Activated gamma-delta T cell treated with Interleukin-2 at 50 U/mL for 16 hours (primary cell): ENCODE results near the gene APBA2.

Experiments used
- DNase-seq: peaks from one replicate; pipeline ENCODE4 v3.0.0-alpha.2; 2020

Gene APBA2

DNA sequence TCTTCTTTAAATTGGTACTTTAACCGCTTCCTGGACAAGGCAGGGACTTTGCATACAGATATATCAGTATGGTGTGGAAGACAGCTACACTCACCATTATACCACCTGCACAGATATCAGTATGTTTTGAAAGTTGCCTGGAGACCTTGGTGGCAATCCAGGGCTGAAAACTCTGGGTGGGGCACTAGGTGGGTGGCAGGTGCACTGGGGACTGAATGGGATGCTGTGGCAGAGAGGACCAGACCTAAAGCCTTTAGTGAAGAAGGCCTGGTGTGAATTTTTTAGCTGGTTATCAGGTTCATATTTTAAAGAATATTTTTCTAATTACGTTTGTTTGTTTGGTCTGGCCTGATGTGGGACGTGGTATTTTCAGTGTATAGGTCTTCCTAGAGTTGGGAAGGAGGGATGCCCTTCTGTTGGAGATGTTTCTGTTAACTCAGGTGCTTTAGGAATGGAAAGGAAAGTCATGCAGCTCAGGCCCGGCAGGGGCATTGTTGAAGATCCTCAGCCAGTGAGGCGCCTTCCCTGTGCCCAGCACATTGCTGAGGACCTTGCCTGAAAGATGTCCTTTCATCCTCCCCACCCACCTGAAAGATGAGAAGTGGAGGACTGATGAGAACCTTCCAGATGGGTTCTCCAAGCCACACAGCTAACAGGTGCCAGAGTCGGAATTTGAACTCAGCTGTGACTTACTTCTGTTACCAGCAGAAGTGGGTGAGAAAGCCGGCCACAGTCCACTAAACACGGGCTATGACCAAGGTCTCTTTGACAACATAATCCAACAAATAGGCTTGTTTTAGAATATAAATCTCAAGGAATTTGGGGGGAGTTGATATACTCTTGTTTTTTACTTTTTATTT lies 77.3 kb downstream of the APBA2 start:
- no peak for DNase-seq

DNA sequence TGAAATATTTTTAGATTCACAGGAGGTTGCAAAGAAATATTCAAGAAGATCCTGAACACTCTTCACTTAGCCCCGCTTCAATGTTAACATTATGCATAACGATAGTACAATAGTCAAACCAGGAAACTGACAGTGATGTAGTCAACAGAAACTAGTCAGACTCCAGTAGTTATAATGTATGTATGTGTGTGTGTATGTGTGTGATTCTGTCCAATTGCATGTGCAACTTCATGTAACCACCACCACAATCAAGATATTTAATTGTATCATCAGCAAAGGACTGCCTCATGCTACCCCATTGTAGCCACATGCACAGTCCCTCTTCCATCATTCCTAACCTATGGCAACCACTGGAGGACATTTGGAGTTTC lies 77.9 kb downstream of the APBA2 start:
- no peak for DNase-seq

DNA sequence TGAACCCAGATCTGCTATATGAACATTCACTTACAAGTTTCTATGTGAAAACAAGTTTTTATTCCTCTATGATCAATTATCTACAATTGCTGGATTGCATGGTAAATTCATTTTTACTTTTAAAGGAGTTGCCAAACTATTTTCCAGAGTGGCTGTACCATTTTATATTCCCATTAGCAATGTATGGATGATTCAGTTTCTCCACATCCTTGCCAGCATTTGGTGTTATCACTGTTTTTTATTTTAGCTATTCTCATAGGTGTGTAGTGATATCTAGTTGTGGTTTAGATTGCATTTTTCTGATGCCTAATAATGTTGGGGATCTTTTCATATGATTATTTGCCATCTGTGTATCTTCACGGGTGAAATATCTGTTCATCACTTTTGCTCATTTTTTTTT lies 78.3 kb downstream of the APBA2 start:
- DNase-seq = no peak

DNA sequence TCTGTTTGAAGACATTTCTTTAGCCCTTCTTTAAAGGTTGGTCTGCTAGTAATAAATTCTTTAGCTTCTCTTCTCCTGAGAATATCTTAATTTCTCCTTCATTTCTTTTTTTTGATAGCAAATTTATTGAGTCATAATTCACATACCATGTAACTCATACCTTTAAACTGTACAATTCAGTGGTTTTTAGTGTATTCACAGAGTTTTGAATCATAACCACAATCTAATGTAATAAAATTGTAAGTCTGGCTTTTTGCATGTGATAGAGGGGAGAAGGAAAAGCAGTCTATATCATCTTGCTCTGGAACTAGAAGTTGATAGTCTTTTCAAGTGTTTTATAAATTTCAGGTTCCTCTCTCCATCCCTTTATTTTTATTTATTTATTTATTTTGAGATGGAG lies 81.3 kb downstream of the APBA2 start:
- DNase-seq = no peak

DNA sequence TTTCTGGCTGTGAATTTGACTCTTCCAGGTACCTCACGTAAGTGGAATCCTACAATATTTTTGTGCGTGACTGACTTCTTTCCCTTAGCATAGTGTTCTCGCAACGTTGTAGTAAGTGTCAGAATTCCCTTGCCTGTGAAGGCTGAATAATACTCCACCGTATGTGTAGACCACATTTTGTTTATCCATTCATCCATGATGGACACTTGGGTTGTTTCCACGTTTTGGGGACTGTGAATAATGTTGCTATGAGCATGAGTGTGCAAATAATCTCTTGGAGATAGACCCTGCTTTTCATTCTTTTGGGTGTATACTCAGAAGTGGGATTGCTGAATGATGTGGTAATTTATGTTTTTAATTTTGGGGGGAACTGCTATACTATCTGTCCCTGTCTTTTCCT lies 82.2 kb downstream of the APBA2 start:
- DNase-seq = no peak

DNA sequence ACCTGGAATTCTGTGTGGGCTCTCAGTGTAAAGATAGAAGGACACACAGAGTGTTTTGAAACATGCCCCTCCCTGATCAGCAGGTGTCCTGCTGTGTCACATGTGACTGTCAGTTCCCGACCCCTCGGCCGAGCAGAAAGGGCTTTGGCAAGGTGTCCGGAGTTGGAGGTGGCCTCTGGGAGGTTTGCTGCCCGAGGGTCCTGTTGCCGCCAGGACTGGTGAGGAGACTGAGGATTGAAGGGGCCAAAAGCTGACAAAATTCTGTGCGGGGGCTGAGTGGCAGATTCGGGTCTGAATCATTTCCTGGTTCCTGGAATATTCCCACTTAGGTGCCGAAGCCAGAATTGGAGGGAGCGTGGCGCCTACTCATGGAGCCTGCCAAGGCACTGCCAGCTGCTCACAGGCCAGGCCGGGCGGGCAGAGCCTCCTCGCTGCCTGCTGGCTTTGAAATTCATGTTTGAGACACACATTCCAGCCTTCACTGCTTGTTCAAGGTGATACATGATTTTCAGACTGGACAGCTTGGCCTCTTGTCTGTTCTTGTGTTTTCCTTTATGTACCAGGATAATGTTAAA lies 83.8 kb downstream of the APBA2 start:
- DNase-seq = no peak

DNA sequence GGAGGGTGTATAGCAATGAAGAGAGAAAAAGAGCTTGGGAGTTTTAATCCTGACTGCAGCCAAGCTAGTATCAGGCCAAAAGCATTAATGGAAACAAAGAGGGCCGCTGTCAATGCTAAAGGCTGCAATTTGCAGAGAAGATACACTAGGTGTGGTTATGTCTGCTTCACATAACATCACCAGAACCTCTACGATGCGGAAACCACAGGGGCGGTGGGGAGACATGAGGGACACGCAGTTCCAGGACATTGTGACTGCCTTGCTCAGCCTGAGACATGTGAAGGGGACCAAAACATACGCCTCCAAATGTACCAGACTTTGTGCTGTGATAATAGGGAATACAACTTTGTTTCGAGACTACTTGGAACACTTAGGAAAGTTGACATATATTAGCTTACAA lies 88.4 kb downstream of the APBA2 start:
- peak; percentile 50 for DNase-seq

DNA sequence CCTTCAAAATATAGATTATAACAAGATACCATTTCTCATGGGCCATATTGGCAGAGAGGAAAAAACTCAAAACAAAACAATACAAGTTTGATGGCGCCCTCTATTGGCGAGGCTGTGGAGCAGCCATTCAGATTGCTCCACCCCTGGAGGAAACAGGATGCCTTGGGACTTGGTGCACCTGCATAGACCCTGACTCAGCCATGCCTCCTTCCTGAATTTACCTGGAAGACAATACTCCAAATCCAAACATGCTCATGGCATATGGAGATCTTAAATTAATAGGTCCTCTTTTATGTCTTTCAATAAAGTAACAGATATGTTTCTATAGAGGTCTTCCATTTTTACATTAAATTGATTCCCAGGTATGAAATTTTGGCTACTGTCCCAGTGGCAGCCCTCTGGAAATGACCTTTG lies 90.0 kb downstream of the APBA2 start:
- peak; percentile 77 for DNase-seq

DNA sequence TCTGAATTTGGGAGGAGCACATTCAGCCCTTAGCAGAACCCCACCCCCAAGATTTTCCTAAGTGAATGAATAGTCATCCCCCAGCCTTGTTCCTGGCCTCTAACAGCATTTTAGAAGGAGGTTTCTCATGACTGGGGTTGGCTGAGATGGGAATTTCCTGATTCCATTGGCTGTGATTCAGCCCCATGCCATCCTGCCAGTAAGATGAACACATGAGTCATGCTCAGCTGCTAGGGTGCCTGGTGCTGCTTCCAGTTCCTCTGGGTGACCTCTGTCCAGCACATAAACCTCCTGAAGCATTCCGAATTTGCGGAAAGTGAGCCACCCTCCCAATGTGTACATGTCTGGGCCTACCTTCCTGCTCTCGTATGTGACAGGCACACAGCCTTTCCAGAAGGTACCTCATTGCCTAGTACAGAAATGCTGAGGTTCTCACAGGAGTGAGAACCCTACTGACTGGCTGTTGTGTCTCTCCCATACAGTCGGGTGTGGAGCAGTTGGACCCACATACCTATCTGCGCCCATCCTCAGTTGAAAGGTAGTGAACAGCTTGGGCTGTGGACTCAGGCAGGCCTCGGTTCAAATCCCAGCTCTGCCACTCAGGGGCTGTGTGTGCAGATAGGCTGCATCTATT lies 91.7 kb downstream of the APBA2 start:
- DNase-seq = no peak

DNA sequence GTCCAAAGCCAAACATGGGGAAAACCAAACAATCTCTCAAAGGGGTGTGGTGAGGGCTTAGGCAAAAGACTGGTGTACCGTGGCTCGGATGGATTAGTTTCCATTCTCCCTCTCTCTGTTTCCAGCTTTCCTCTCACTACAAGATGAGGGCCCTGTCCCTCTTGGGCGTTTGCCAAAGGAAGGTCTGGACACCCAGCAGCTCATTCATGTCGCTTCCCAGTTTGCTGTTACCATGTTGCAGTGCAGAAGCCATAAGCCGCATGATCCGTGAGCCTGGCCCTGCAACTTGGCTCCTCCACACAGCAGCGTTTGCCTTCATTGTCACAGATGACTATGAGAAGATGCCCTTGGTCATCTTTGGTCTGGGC lies 92.2 kb downstream of the APBA2 start:
- no peak for DNase-seq

DNA sequence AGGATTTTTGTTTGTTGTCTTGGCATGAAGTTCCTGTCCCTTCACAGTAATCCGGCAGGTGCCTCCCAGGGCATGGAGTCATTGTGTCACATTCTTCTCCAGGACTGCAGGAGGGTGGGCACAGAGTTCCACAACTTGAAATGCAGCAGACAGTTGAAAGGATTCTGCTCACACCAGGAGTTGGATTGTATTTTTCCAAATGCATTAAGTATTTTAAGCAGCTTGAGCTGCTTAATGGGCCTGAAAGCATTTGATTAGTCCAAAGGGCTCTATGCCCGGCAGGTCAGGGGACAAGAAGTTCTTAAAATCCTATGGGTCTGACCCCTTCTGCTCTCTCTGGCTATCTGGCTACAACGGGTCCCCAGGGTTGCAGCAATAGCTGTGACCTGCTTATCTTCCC lies 92.9 kb downstream of the APBA2 start:
- DNase-seq = no peak

DNA sequence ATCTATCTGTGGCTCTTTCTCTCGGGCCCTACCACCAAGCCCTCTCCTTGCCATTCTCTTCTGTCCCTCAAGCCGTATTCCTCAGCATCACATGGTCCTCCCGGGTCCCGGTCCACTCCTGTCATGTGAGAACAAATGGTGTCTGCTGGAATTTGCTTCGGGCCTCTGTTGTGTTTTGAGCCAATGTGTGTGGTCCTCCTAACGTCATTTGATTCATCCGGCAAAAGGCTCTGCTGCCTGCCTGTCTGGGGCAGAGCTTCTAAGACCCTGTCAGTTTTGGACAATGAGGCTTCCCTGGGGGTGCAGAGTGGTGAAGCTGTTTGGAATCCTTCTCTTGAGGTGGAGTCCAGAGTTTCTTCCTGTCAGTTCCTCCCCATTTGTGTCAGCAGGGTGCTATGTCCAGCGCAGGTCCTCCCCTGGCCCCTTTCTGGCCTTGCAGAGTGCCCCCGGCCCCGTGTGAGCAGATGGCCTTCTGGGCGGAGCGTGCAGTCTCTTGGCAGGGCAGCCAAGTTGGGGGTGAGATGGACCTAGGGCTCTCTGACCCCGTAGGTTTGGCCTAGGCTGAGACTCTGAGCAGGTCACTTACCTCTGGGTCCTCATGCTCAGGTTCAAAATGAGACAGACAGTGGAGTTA lies 93.6 kb downstream of the APBA2 start:
- no peak for DNase-seq

DNA sequence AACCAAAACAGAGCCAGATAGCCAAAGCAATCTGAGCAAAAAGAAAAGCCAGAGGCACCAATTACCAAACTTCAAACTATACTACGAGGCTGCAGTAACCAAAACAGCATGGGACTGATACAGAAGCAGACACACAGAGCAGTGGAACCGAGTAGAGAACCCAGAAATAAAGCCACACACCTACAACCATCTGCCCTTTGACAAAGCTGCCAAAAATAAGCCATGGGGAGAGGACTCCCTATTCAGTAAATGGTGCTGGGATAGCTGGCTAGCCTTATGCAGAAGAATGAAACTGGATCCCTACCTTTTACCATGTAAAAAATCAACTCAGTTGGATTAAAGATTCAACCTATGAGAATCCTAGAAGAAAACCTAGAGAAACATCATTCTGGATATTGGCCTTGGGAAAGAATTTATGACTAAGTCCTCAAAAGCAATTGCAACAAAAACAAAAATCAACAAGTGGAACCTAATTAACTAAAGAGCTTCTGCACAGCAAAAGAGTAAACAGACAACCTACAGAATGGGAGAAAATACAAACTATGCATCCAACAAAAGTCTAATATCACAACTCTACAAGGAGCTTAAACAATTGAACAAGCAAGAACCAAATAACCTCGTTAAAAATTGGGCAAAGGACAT lies 95.1 kb downstream of the APBA2 start:
- DNase-seq = no peak

DNA sequence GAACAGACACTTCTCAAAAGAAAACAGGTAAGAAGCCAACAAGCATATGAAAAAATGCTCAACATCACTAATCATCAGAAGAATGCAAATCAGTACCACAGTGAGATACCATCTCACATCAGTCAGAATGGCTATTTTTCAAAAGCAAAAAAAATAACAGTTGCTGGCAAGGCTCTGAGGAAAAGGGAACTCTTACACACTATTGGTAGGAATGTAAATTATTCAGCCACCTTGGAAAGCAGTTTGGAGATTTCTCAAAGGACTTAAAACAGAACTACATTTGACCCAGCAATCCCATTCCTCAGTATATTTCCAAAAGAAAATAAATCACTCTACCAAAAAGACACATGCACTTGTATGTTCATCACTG lies 95.6 kb downstream of the APBA2 start:
- no peak for DNase-seq

DNA sequence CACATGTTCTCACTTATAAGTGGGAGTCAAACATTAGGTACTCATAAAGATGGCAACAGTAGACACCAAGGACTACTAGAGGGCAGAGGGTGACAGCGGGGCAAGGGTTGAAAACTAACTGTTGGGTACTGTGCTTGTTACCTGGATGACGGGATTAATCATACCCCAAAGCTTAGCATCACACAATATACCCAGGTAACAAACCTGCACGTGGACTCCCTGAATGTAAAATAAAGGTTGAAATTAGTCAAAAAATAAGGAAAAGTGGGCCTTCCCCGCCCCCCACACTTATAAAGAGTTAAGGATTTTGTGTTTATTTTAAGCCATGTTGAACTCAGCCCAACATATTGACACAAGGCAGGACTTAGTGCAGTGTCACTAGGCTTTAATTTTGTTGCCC lies 96.1 kb downstream of the APBA2 start:
- DNase-seq = no peak

DNA sequence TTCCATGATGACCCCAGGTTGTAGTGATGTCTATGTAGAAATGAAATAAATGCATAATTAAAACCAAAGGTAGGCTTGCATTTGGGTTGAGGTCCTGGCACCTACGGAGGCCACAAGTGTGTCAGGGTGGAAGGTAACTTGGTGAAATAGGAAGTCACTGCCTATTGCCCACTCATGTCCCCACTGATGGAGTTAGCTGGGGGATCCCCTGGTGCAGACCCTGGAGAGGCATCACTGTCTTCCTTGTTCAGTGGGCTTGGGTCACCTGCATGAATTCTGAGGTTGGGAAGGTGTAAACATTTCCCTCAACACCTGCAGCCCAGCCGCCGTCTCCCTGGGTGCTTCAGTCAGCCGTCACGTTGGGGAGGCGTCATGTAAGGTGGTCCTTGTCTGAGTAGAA lies 97.1 kb downstream of the APBA2 start:
- no peak for DNase-seq

DNA sequence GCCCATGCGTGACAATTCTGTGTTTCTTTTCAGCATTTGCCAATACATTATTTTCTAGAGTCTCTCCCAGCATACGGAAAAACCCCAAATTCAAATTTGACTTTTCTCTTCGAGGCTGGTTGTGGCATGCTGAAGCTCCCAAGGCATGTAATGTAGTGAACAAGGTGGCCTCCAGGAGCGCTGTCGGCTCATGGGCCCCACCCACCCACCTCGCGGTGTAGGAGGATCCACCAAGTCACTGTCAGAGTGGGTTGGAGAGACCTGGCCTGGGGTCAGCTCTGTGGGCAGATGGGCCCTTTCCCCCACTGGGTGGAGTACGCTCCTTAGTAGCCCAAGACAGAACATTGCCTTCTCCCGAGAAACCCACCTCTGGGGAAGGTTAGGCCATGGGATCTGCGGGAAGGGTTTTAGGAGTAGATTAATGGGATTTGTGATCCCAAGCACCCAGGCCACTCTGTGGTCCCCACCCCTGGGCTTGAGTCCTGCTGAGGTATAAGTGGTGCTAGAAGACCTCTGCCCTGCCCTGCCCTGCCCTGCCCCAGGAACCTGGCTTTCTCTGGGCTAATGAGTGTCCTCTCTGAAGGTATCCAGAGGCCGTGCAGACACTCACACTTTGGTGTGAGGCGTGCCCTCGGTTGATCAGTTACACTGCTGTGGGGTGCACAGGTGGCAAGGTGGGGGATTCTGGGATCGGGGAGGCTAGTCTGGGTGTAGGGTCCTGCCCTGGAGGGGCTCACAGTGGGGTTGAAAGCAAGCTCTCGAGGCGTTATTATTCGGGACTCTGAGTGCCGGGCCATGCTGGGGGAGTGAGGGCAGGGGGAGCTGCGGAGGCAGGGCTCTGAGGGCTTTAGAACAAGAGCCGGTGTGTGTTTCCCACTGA lies 97.9 kb downstream of the APBA2 start:
- DNase-seq = no peak

DNA sequence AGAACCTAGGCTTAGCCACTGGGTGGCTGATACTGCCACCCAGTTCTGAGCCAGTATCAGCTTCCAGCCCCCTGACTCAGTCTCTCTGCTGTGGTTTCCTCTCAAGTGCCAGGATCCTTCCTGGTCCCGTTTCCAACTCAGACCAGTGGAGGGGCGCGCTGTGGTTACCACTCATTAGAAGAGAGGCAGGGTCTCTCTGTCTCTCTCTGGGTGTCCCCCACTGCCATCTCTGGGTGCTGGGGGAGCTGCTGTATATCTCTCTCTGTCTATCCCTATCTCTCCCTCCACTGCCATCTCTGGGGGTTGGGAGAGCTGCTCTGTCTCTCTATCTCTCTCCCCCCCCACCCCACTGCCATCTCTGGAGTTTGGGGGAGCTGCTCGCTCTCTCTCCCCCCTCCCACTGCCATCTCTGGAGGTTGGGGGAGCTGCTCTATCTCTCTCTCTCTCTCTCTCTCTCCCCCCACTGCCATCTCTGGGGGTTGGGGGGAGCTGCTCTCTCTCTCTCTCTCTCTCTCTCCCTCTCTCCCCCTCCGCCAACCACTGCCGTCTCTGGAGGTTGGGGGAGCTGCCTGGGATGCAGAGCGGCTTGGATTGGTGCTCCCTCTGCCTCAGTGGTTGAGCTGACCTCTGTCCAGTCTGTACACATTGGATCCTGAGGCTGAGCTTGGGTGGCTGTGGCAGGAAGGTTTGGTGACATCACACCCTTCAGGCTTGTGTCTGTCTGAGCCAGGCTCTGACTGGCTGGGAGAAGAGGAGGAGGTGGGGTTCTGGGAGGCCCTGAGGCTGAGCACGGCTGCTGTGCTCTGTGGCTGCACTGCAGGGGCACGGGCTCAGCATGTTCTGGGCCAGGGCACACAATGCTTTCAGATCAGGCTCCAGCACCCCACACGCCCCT lies 98.9 kb downstream of the APBA2 start:
- peak; percentile 28 for DNase-seq

DNA sequence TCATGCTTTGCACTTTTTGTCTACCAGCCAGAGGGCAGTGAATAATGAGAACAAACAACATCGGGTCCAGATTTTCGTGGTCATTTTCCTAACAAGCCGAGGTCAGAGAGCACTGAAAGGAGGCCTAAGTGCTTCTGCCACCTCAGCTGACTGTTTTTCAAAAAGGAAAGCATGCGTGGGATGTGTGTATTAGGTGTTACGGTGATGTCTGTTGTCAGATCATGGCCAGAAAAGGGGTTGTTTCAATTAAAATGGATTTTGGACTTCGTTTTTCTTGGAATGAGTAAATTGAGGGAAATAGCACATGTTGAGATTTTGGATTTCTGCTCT lies 99.5 kb downstream of the APBA2 start:
- no peak for DNase-seq

DNA sequence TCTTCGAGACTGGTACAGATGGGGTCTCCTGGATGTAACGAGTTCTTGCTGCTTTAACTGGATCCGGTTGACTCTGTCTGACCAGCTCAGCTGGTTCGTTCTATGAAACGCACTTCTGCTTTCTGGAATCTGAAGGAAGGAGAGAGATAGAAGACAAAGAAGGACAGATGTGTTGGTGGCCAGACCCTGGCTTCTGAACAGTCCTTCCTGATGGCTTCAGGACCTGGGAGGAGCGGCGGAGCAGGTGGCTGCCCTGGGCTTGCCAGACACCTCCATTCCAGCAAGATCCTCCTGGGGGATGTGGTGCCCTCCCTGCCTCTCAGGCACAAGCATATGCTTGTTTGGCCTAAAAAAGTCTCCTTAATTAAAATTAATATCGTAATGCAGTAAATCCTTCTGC lies 99.9 kb downstream of the APBA2 start:
- no peak for DNase-seq

DNA sequence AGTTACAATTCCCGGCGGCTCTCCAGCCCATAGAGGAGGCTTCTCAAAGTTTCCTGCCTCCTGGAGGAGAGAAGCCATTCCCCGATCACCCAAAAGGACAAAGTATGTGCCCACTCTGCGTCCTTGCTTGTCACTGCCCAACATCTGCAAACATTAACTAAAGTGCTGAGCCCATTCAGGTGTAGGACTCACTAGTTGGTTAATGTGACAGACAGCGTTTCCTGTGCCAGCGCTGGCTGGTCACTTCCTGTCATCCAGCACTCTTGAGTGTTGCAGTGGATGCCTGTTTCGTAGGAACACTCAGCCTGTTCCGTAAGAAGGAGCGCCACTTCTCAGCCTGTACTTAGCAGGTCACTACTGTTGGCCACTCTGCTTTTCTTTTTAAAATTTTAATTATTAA lies 100.3 kb downstream of the APBA2 start:
- peak; percentile 53 for DNase-seq

DNA sequence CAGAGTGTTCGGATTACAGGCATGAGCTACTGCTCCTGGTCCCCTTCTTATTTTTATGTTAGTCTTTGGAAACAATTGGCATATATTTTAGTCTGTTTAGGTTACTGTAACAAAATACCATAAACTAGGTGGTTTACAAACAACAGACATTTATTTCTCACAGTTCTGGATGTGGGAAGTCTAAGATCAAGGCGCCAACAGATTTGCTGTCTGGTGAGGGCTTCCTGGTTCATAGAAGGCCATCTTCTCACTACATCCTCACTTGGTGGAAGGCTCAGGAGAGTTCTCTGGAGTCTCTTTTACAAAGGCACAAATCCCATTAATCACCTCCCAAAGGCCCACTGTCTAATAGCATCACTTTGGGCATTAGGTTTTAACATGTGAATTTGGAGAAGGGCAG lies 101.0 kb downstream of the APBA2 start:
- DNase-seq = no peak
